HG03039 (cell line): ENCODE results near the gene CCDC88C.

Source experiments
- ATAC-seq: cut with Tn5 transposase; IDR thresholded peaks from one replicate; pipeline ENCODE4 v1.9.1; 2021; ENCODE audit warnings: mild to moderate bottlenecking, moderate library complexity; ENCODE audit not compliant: unreplicated experiment

CCDC88C gene

GRCh38 chr14:91399868-91400640 lies 17.6 kb downstream of the CCDC88C start:
- ATAC-seq, result no peak

GRCh38 chr14:91398707-91399106 lies 18.9 kb downstream of the CCDC88C start:
- no peak for ATAC-seq

- ATAC-seq, result no peak
These were observed 19.5 kb downstream of the CCDC88C start for GRCh38 chr14:91397965-91398591.

- peak; percentile 44 for ATAC-seq
These were observed 20.4 kb downstream of the CCDC88C start for GRCh38 chr14:91396959-91397815.

GRCh38 chr14:91396013-91396660 lies 21.5 kb downstream of the CCDC88C start:
- no peak for ATAC-seq

GRCh38 chr14:91395466-91395865 lies 22.2 kb downstream of the CCDC88C start:
- ATAC-seq, result no peak

- no peak for ATAC-seq
These were observed 23.2 kb downstream of the CCDC88C start for GRCh38 chr14:91394105-91395081.

GRCh38 chr14:91392623-91393303 lies 24.9 kb downstream of the CCDC88C start:
- ATAC-seq, result no peak

GRCh38 chr14:91390165-91390778 lies 27.3 kb downstream of the CCDC88C start:
- no peak for ATAC-seq

- no peak for ATAC-seq
These were observed 28.5 kb downstream of the CCDC88C start for GRCh38 chr14:91389150-91389549.

- ATAC-seq, result no peak
These were observed 29.1 kb downstream of the CCDC88C start for GRCh38 chr14:91388551-91388975.

GRCh38 chr14:91387951-91388381 lies 29.7 kb downstream of the CCDC88C start:
- no peak for ATAC-seq

GRCh38 chr14:91387169-91387835 lies 30.3 kb downstream of the CCDC88C start:
- ATAC-seq, result no peak

GRCh38 chr14:91385697-91386096 lies 31.9 kb downstream of the CCDC88C start:
- no peak for ATAC-seq

GRCh38 chr14:91385224-91385623 lies 32.4 kb downstream of the CCDC88C start:
- ATAC-seq, result no peak

- ATAC-seq, result no peak
These were observed 34.2 kb downstream of the CCDC88C start for GRCh38 chr14:91383439-91383838.

GRCh38 chr14:91381801-91382670 lies 35.6 kb downstream of the CCDC88C start:
- ATAC-seq, result no peak
